ENCODE measurements around the gene POLR2M.

The POLR2M gene

DNA sequence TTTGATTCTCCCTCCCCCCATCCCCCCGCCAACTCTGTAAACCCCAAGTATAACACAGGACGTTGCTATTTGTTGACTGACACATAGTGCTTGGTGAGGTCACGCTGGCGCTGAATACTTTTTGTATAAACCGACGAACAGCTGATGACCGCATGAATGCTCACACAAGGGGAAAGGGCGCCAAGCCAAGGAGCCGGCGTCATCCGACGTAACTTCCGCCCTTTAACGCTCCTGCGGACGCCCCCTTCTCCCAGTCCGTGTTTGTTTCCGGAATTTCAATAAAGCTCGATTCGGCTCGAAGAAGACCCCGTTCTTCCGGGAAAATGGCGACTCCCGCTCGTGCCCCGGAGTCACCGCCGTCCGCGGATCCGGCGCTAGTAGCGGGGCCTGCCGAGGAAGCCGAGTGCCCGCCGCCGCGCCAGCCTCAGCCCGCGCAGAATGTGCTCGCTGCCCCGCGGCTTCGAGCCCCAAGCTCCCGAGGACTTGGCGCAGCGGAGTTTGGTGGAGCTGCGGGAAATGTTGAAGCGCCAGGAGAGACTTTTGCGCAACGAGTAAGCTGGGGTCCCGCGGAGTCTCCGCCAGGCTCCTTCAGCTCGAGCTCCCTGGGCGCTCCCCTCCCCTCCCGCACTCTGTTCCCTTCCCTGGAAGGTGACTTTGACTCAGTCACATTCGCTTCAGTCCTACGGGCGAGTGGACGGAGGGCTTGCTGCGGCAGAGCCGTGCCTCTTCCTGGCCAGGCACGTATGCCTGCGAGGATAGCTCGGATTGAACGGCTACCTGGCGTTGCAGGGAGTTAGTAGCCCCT is at the start of gene POLR2M:
TSS of gene POLR2M (plus strand) at position 310 of the 805 bp plus-strand sequence. CDS start at position 439, 129 bp downstream.
- TF ChIP-seq, protein P1, sequence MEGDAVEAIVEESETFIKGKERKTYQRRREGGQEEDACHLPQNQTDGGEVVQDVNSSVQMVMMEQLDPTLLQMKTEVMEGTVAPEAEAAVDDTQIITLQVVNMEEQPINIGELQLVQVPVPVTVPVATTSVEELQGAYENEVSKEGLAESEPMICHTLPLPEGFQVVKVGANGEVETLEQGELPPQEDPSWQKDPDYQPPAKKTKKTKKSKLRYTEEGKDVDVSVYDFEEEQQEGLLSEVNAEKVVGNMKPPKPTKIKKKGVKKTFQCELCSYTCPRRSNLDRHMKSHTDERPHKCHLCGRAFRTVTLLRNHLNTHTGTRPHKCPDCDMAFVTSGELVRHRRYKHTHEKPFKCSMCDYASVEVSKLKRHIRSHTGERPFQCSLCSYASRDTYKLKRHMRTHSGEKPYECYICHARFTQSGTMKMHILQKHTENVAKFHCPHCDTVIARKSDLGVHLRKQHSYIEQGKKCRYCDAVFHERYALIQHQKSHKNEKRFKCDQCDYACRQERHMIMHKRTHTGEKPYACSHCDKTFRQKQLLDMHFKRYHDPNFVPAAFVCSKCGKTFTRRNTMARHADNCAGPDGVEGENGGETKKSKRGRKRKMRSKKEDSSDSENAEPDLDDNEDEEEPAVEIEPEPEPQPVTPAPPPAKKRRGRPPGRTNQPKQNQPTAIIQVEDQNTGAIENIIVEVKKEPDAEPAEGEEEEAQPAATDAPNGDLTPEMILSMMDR (IDR thresholded peaks at IDR 0.05; ENCODE audit: borderline replicate concordance, control extremely low read depth, extremely low read depth, insufficient read depth, missing control alignments) = no peak
- peak; percentile 87 for DNase-seq (ENCODE audit: low spot score)
- in situ Hi-C loops (cut with MboI; ENCODE audit: low sequenced_read_pairs, unreplicated experiment) = no loop called here

DNA sequence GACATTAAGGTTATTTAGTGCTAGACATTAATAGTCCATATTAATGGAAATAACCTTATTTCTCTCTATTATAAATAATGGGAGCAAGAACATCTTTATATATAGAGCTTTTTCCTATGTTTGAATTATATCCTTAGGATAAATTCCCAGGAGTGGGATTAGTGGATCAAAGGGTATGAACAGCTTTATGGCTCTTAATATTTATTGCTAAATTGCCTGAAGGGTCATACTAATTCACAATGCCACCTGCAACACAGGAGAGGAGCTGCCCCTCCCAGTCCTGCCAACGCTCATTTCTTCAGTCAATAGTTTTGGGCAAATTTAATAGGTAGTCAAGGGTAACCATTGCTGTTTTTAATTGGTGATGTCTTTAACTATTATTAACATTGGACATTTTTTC is 48.9 kb upstream of the POLR2M start:
- TF ChIP-seq, protein P1 (IDR thresholded peaks at IDR 0.05; ENCODE audit: borderline replicate concordance, control extremely low read depth, extremely low read depth, insufficient read depth, missing control alignments) = no peak
- in situ Hi-C loops (cut with MboI; ENCODE audit: low sequenced_read_pairs, unreplicated experiment) = no loop called here
- no peak for DNase-seq (ENCODE audit: low spot score)

DNA sequence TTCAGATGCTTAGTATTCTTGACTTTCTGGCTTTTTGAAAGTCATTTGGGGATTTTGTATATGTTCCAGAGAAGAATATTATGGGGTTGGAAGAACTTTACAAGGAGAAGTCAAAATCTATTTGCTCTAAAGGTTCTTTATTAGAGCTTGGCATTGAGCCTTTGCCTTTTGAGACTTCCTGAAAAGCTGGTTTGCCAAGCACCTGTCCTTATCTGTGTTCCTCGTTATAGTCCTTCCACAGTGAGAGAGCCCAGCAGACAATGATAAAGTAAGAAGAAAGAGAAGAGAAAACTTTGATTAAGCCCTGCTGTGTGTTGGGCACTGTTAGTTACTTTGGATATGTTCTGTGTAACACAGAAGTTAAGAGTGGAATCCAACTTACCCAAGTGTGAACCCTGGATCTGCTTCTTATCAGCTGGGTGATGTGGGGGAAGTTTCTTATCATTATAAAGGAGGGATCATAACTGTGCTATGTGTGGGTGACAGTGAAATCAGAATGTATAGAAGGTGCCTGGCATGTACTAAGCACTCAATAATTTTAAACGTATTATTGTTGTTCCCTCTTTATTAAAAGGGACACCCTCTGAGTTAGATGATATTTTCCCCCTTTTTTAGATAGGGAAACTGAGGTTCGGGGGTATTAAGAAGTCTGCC is 44.3 kb upstream of the POLR2M start:
- no peak for DNase-seq (ENCODE audit: low spot score)
- in situ Hi-C loops (cut with MboI; ENCODE audit: low sequenced_read_pairs, unreplicated experiment) = no loop called here
- TF ChIP-seq, protein P1 (IDR thresholded peaks at IDR 0.05; ENCODE audit: borderline replicate concordance, control extremely low read depth, extremely low read depth, insufficient read depth, missing control alignments) = no peak

DNA sequence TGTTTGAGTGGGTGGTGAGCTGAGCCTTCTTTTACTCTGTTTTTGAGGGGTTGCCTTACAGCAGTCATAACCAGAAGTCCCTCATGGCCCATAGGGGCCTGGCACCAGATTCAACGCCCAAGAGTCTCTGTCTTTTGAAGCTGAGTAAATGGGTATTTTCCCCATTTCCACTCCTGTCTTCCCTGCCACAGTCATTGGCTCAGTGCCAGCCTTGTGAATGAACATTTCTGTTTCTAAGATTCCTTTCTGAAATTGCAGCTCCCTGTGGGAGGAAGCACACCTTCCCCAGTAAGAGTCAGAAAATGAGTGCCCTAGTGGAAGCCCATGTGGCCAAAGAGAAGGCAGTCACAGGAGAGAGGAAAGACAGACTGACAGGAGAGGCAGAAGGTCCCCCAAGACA is 43.7 kb upstream of the POLR2M start:
- in situ Hi-C loops (cut with MboI; ENCODE audit: low sequenced_read_pairs, unreplicated experiment) = no loop called here
- no peak for DNase-seq (ENCODE audit: low spot score)
- TF ChIP-seq, protein P1 (IDR thresholded peaks at IDR 0.05; ENCODE audit: borderline replicate concordance, control extremely low read depth, extremely low read depth, insufficient read depth, missing control alignments) = no peak

DNA sequence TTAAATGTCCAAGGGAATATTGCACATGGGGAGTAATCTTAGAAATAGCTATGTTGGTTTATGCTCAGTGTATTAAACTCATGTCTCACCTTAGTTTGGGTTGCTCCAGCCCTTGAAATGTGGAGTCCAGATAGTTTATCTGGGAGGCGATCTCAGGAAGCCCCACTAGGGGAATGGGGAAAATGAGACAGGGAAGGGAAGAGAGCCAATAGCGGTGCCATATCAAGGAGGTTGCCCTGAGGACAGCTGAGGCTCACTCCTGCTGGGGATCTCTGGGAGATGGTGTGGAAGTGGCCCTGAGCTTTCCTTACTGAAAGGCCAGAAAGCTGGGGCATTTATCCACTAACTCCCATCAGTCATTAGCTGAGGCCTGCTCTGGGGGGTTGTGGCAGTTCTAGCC is 43.3 kb upstream of the POLR2M start:
- in situ Hi-C loops (cut with MboI; ENCODE audit: low sequenced_read_pairs, unreplicated experiment) = no loop called here
- no peak for DNase-seq (ENCODE audit: low spot score)
- TF ChIP-seq, protein P1 (IDR thresholded peaks at IDR 0.05; ENCODE audit: borderline replicate concordance, control extremely low read depth, extremely low read depth, insufficient read depth, missing control alignments) = no peak

DNA sequence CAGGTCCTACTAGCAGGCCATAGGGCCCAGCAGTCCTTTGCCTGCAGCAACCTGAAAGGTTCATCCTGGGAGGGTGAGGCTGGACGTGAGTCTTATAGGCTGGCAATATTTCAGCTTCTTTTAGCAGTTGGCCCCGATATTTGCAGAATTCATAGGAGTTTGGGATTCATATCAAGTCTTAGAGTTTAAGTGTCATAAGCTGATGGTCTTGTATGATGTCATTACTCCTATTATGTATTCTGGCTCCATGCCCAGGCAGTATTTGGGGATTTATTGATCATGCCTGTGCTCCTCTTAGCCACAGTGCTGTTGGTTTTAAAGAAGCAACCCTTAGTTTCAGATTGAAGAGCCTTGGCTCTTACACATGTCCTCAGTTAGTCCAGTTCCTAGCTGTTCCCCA is 41.3 kb upstream of the POLR2M start:
- TF ChIP-seq, protein P1 (IDR thresholded peaks at IDR 0.05; ENCODE audit: borderline replicate concordance, control extremely low read depth, extremely low read depth, insufficient read depth, missing control alignments) = no peak
- in situ Hi-C loops (cut with MboI; ENCODE audit: low sequenced_read_pairs, unreplicated experiment) = no loop called here
- DNase-seq (ENCODE audit: low spot score) = no peak

Data from GM13976 (cell line).